DOHH2 (cell line): ENCODE results near the gene DESI2.

Source experiments
- CTCF ChIP-seq: fragments of 200-600 bp; sonication (generic); IDR thresholded peaks from one replicate; pipeline ENCODE4 v1.5.1; 2014; ENCODE audit warnings: antibody characterized with exemption, mild to moderate bottlenecking, low read depth, low read length; ENCODE audit not compliant: poor library complexity, severe bottlenecking
- EZH2phosphoT487 ChIP-seq: fragments of 200-600 bp; sonication (generic); IDR thresholded peaks from 2 replicates; pipeline ENCODE4 v1.6.1; 2017; ENCODE audit warnings: borderline replicate concordance, mild to moderate bottlenecking, antibody characterized with exemption, low read length, moderate library complexity, mixed read lengths

- no peak for TF ChIP-seq CTCF
- TF ChIP-seq EZH2phosphoT487, result no peak
Measured at GRCh38 chr1:244667797-244668196, 14.9 kb downstream of the DESI2 start.
